Skin of body (tissue), 2 donors: ENCODE data around the gene CDYL2. TPM values are rescaled to one million over a fixed set of nuclear protein-coding genes. Genes with fewer than 3 reads are reported as not detected.
"Not testable (repeated sequence)": the region's sequence is repeated elsewhere in the genome, so short reads cannot be mapped to it uniquely, and the experiment has no call there.

ENCODE experiments used
- DNase-seq: peaks from one replicate; lab custom pipeline; 2025; lab: John Stamatoyannopoulos, UW
- total RNA-seq: library from RNA; depleted of rRNA; stranded (reverse); fragments of >200 nt; gene quantifications from one replicate; pipeline ENCODE4 v1.2.3, GENCODE V29; 2014

The CDYL2 gene
- total RNA-seq, 1 donor from 2014 or later = 2.8 TPM

DNA sequence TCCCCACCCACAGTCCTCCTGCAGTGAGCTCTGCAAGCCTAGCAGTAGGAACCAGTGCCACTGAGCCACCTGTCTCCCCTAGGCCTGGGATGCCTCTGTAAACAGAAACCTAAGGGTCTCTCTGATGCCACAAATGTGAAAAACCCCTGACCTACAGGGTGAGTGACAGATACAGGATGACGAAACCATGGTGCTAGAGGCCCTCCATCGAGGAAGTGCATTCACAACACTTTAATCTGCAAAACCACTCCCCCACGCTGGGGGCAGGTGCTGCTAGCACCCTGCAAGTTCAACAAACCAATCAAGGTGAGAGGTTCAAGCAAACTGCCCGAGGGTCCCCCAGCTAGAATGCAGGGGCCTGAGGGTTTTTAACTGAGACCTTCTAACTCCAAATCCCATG, 59.5 kb downstream of the CDYL2 start:
- DNase-seq = no peak

GRCh38 chr16:80743772-80744171, 60.6 kb downstream of the CDYL2 start:
- no peak for DNase-seq

DNA sequence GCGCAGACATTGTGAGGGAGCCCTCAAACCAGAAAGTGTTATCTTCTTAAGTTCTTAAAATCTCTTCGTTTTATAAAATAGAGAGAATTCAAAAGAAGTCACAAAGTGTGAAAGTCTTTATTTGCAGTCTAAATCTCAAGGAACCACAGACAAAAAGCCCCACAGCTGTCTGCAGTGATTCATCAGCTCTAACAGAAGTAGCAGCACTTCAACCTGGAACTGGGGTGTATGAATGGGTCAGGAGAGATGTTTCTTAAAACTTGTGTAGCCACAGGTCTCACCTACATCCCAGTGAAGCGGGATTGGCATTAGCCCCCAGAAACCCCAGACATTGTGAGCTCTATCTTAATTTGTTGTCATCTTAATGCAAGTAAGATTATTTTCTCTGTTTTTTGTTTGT, 61.1 kb downstream of the CDYL2 start:
- DNase-seq = no peak

GRCh38 chr16:80742331-80742730, 62.1 kb downstream of the CDYL2 start:
- DNase-seq = no peak

- no peak for DNase-seq
Measured at GRCh38 chr16:80741724-80742123, 62.7 kb downstream of the CDYL2 start.

- no peak for DNase-seq
Measured at GRCh38 chr16:80739523-80739922, 64.9 kb downstream of the CDYL2 start.

DNA sequence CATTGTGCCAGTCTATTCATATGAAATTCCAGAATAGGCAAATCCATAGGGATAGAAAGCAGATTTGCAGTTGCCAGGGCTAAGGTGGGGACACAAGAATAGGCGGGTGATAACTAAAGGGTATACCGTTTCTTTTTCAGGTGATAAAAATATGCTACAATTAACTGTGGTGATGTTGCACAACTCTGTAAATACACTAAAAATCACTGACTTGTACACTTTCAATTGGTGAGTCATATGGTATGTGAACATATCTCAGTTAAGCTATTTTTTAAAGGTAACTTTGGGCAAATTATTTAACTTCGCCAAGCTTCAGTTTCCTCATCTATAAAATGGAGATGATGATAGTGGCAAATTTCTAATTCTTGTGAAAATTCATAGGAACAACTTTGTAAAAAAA, 65.9 kb downstream of the CDYL2 start:
- DNase-seq = no peak

GRCh38 chr16:80735846-80736245, 68.6 kb downstream of the CDYL2 start:
- no peak for DNase-seq

DNA sequence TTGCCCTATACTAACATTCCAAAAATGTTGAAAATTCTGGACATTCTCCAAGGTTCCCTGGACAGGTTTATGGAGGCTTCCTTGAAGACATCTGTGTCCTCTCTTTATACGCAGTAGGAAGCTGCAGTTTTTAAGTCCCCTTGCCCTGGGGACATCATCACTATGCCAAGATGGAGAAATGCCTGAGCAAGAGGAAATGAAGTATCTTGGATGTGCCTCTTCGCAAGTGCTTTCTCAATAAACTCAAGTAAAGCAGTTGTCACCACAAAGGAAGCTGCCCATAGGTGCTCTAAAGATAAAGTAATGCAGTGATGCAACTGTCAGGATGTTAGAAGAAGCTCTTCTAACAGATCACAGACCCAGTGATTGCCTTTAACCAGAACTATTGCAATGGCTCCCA, 71.0 kb downstream of the CDYL2 start:
- no peak for DNase-seq

GRCh38 chr16:80731915-80732314, 72.5 kb downstream of the CDYL2 start:
- DNase-seq = no peak

GRCh38 chr16:80727066-80727763, 77.2 kb downstream of the CDYL2 start:
- not testable (repeated sequence) for DNase-seq

GRCh38 chr16:80725566-80726162, 78.7 kb downstream of the CDYL2 start:
- no peak for DNase-seq

GRCh38 chr16:80723981-80724380, 80.4 kb downstream of the CDYL2 start:
- no peak for DNase-seq

DNA sequence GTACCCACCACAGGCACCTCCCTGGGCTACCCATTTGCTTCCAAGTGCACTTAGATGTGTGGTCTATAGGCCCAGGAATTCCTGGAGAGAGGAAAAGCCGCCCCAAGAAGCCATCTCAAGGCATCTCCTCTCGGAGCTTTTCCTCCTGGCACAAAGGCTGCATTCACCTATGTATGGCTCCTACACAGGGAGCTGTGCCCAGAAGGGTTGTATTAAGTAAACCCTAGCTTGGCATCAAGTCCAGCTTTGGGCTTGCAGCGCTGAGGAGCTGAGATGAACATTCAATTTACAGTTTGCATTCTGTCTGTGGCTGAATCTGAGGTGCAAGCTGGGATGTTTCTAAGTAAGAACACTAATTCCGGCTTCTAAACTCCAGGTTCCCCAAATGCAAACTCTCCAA, 81.3 kb downstream of the CDYL2 start:
- DNase-seq = no peak

GRCh38 chr16:80720804-80721371, 83.5 kb downstream of the CDYL2 start:
- no peak for DNase-seq

DNA sequence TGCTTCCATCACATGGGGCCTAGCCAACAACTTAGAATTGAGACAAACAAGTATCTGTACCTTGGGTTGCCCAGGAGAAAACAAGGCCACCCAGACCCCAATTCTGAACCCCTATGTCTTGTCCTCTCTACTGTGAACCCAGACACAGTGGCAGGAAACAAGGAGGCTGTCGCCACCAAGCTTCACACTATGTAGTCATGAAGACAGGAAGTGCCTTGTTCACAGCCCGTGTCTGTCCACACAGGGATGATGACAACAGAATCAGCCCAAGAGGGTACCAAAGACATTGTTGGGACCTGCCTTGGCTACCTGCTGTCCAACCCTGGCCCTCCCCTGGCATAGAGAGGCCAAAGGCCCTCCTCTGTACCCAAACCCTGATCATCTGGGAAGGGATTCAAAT, 84.8 kb downstream of the CDYL2 start:
- no peak for DNase-seq

GRCh38 chr16:80718480-80719220, 85.7 kb downstream of the CDYL2 start:
- DNase-seq = no peak

- DNase-seq = peak; percentile 48
Measured at GRCh38 chr16:80717611-80718010, 86.8 kb downstream of the CDYL2 start.

DNA sequence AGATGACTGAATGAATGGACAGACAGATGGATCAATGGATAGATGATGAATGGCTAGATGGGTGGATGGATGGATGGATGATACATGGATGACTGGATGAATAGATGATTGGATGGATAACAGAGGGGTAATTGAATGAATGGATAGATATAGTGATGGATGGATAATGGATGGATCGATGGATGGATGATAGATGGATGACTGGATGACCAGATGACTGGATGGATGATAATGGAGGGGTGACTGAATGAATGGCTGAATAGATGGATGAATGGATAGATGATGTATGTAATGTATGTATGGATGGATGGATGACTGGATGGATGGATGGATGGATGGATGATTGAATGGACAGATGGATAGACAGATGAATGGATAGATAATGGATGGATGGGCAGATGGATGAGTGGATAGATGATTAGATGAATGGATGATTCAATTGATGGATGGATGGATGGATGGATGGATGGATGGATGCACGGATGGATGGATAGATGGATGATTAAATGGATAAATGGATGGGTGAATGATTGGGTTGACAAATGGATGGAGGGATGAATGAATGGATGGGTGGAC, 87.7 kb downstream of the CDYL2 start:
- DNase-seq = no peak

DNA sequence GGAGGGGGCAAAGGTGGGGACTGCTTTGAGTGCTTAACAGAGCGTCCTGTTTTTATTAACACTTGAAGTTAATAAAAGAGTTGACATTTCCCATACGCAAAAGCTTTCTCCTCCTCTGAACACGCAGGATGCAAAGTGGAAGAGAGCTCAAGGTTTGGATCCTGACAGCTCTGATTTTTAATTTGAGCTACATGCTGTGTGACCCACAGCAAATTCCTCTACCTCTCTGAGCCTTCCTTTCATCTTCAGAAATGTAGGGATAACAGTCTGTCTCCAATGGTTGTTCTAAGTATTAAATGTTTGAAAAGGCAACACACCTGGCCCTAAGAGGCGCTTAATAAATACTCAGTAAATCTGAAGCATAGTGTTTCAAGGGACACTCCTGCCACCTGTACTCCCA, 93.0 kb downstream of the CDYL2 start:
- DNase-seq = no peak

DNA sequence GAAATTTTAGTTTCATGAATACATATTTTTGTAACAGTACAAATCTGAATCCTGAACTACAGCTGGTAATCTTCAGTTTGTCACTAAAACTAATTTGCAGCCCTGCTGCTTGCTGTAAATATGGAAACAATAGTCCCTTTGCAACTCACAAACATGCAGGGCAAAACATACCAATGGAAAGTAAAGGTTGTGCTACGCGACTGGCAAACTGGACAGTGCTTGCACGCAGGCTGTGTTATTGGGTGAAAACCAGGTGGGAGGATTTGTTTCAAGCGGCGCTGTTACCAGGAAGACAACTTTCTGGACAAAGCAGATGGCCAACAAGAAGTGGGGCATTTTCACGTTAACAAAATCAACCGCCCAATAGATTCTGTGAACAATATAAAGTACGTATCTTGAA, 93.5 kb downstream of the CDYL2 start:
- DNase-seq = no peak

DNA sequence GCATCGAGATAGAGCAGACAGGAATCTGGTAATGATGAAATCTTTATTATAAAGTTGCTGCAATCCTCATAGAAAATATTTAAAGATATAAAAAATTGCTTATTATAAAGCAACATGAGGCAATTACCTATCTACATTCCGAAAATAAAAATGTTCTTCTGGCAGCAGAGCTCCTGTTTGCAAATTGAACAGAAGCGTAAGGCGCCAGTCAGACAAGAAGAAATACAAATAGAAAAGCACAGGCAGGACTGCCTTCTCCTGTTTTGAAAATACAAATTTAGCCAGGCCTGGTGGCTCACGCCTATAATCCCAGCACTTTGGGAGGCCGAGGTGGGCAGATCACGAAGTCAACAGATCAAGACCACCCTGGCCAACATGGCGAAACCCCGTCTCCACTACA, 95.6 kb downstream of the CDYL2 start:
- DNase-seq = no peak
